ENCODE data around the gene VIPAS39. TPM values are rescaled to one million over a fixed set of nuclear protein-coding genes. Genes with fewer than 3 reads are reported as not detected.

Gene VIPAS39
- total RNA-seq, 1 donor from 2014 or later = 29.7 TPM

DNA sequence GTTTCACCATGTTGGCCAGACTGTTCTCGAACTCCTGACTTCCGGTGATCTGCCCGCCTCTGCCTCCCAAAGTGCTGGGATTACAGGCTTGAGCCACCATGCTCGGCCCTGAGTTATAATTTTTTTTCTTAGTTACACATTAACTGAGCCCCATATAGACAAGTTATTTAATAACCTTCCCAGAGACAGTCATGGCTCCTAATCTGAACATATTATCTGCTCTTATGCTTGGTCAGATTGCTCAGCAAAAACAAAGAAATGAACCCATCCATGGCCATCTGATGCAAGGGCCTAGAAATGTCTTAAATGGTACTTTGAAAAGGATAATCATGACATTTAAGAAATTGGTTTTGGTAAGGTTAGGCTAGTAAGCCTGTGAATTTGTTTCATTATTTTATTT, 67.2 kb downstream of the VIPAS39 start:
- no peak overlapping the region for H3K4me3 Mint-ChIP-seq

DNA sequence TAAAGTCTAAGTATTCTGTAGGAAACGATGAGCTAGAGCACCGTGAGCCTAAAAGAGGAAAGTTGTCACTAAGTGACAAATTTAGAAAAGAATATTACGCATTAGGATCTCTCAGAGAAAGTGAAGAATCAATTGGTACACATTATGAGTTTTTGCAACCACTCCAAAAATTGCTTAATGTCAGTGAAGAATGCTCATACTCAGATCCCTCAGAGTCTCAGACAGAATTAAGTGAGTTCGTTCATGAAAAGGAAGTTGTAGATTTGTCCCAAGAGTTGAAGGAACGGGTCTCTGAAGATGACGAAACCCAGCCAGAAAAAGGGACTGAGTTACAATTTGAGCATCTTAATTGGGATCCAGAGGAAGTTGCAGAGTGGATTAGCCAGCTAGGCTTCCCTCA, 78.7 kb downstream of the VIPAS39 start:
- Mint-ChIP-seq H3K9me3 (no peaks in the 10 kb centered on the region), H3K36me3 (peaks cover 17% of the 10 kb centered on the region), H3K4me3 (no peak overlapping the region), H3K27ac (no peak overlapping the region), H3K4me1 (peaks cover 21% of the 10 kb centered on the region), H3K27me3 (ENCODE audit: insufficient read depth, low read depth) (no peaks in the 10 kb centered on the region)
- Histone ChIP-seq H3K4me3 (no peak overlapping the region), H3K9ac (no peak overlapping the region), H2AFZ (replicated peaks) (no peak overlapping the region), H3K27ac (no peak overlapping the region), H3F3A (ENCODE audit: low read depth) (peaks cover 5% of the 10 kb centered on the region), H3K36me3 (no peaks in the 10 kb centered on the region), H3K9me3 (ENCODE audit: low read depth) (no peaks in the 10 kb centered on the region), H4K20me1 (ENCODE audit: low read depth) (no peaks in the 10 kb centered on the region), H3K4me1 (peaks cover 16% of the 10 kb centered on the region), H3K79me2 (ENCODE audit: low read depth) (peaks cover 18% of the 10 kb centered on the region), H3K4me2 (no peak overlapping the region), H3K27me3 (no peaks in the 10 kb centered on the region)
- DNase-seq (ENCODE audit: low spot score) = no peak
- no peak for TF ChIP-seq EZH2phosphoT487 (IDR thresholded peaks at IDR 0.05)

More for the DNA sequence above, 67.2 kb downstream of the VIPAS39 start:
- TF ChIP-seq EZH2phosphoT487 (IDR thresholded peaks at IDR 0.05) (no peak), EZH2 (IDR thresholded peaks at IDR 0.05) (no peak)
- TF ChIP-seq, protein P1, sequence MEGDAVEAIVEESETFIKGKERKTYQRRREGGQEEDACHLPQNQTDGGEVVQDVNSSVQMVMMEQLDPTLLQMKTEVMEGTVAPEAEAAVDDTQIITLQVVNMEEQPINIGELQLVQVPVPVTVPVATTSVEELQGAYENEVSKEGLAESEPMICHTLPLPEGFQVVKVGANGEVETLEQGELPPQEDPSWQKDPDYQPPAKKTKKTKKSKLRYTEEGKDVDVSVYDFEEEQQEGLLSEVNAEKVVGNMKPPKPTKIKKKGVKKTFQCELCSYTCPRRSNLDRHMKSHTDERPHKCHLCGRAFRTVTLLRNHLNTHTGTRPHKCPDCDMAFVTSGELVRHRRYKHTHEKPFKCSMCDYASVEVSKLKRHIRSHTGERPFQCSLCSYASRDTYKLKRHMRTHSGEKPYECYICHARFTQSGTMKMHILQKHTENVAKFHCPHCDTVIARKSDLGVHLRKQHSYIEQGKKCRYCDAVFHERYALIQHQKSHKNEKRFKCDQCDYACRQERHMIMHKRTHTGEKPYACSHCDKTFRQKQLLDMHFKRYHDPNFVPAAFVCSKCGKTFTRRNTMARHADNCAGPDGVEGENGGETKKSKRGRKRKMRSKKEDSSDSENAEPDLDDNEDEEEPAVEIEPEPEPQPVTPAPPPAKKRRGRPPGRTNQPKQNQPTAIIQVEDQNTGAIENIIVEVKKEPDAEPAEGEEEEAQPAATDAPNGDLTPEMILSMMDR (IDR thresholded peaks at IDR 0.05) = no peak
- no peak overlapping the region for H3K4me2 ChIP-seq
- H3K4me1 Mint-ChIP-seq = no peaks in the 10 kb centered on the region
- no peak for DNase-seq (ENCODE audit: low spot score)
- no peaks in the 10 kb centered on the region for H3K4me1 ChIP-seq
- H2AFZ ChIP-seq (replicated peaks) = no peak overlapping the region
- H3K27me3 ChIP-seq = no peaks in the 10 kb centered on the region
- H3K27ac Mint-ChIP-seq = no peak overlapping the region
- H3K4me3 ChIP-seq = no peak overlapping the region
- no peaks in the 10 kb centered on the region for H3K27me3 Mint-ChIP-seq (ENCODE audit: insufficient read depth, low read depth)
- no peaks in the 10 kb centered on the region for H3K9me3 ChIP-seq (ENCODE audit: low read depth)
- H3K9ac ChIP-seq = no peak overlapping the region
- H3K27ac ChIP-seq = no peak overlapping the region
- no peaks in the 10 kb centered on the region for H3K9me3 Mint-ChIP-seq
- H3K79me2 ChIP-seq (ENCODE audit: low read depth) = no peaks in the 10 kb centered on the region
- no peaks in the 10 kb centered on the region for H3F3A ChIP-seq (ENCODE audit: low read depth)
- H3K36me3 Mint-ChIP-seq = peaks cover 4% of the 10 kb centered on the region
- no peaks in the 10 kb centered on the region for H3K36me3 ChIP-seq
- H4K20me1 ChIP-seq (ENCODE audit: low read depth) = no peaks in the 10 kb centered on the region

DNA sequence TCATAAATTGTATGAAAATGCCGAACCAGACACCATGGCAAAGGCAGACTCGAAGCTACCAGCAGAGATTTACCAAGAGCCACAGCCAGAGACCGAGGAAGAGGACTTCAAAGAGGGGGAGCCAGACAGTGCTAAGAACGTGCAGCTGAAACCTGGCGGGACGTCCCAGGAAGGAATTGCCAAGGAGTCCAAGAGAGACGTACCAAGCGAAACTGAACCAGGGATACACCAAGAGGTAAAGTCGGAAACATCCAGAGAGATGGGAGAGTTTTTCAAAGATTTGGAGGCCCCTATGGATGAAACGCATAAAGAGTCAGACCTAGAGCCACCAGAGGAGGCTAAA, 79.9 kb downstream of the VIPAS39 start:
- Mint-ChIP-seq H3K27me3 (ENCODE audit: insufficient read depth, low read depth) (no peaks in the 10 kb centered on the region), H3K27ac (no peak overlapping the region), H3K36me3 (peaks cover 17% of the 10 kb centered on the region), H3K4me1 (peaks cover 24% of the 10 kb centered on the region), H3K4me3 (no peak overlapping the region), H3K9me3 (no peaks in the 10 kb centered on the region)
- no peak for DNase-seq (ENCODE audit: low spot score)
- Histone ChIP-seq H3K36me3 (no peaks in the 10 kb centered on the region), H3K9me3 (ENCODE audit: low read depth) (no peaks in the 10 kb centered on the region), H2AFZ (replicated peaks) (peak overlapping the region; percentile 93), H3K9ac (peak overlapping the region; percentile 84), H4K20me1 (ENCODE audit: low read depth) (no peaks in the 10 kb centered on the region), H3K4me1 (peaks cover 24% of the 10 kb centered on the region), H3K4me3 (peak overlapping the region; percentile 80), H3K27ac (no peak overlapping the region), H3K27me3 (no peaks in the 10 kb centered on the region), H3K4me2 (peak overlapping the region; percentile 85), H3F3A (ENCODE audit: low read depth) (peaks cover 7% of the 10 kb centered on the region), H3K79me2 (ENCODE audit: low read depth) (peaks cover 25% of the 10 kb centered on the region)
- TF ChIP-seq, protein P1 (IDR thresholded peaks at IDR 0.05) = no peak
- TF ChIP-seq EZH2 (IDR thresholded peaks at IDR 0.05) = no peak
- no peak for TF ChIP-seq EZH2phosphoT487 (IDR thresholded peaks at IDR 0.05)

DNA sequence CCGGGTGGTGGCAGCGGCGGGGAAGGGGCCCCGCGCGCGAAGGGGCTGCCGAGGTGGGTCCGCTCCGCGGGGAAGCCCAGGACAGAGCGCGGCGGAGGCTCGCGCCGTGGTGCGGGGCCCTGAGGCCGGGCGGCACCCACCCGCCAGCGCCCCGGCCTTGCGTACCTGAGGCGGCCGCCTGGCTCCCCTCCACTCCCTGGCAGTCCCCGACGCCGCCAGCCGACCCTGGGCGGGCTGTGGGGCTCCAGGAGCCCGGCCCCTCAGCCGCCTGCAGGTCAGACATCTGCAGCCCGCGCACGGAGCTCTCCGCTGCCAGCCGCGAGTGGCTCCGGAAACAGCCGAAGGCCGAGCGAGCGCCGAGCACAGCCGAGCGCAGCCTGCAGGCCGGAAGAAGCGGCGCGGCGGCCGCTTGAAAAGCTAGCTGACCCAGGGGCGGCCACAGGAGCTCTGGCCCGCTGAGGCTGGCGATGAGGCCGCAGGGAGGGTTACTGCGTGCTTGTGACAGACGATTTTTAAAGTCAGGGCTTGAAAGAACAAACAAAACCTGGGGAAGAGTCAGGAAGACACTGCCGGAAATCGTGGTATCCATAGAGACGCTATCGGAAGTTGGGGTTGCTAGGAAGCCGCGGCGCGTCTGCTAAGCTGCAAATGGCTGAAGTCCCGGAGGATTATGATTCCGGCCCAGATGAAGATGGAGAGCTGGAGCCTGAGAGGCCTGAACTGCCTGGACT, 80.5 kb downstream of the VIPAS39 start, which contains the start of the genes SAMD15 and TMED8:
Gene SAMD15, plus strand, starts transcription at position 609 of the 731 bp plus-strand sequence. Its CDS starts 40 bp downstream, at position 649.
Gene TMED8, minus strand, starts transcription at position 324 of the 731 bp plus-strand sequence. Its CDS starts 41 bp downstream, at position 283.
- H3K27ac Mint-ChIP-seq = peak within 1 kb of the TSS; percentile 93
- peak within 1 kb of the TSS; percentile 80 for H3K4me3 ChIP-seq
- no peaks in the 10 kb centered on the region for H3K9me3 Mint-ChIP-seq
- H3K27me3 Mint-ChIP-seq (ENCODE audit: insufficient read depth, low read depth) = no peaks in the 10 kb centered on the region
- peak within 1 kb of the TSS; percentile 48 for H3K27ac ChIP-seq
- peaks cover 13% of the 10 kb centered on the region for H3F3A ChIP-seq (ENCODE audit: low read depth)
- peak within 1 kb of the TSS; percentile 85 for H3K4me2 ChIP-seq
- peak within 1 kb of the TSS; percentile 84 for H3K9ac ChIP-seq
- peak; percentile 93 for DNase-seq (ENCODE audit: low spot score)
- H3K4me3 Mint-ChIP-seq = peak within 1 kb of the TSS; percentile 93
- peak within 1 kb of the TSS; percentile 93 for H2AFZ ChIP-seq (replicated peaks)
- H3K4me1 Mint-ChIP-seq = peaks cover 25% of the 10 kb centered on the region
- H3K36me3 Mint-ChIP-seq = peaks cover 17% of the 10 kb centered on the region
- TF ChIP-seq EZH2phosphoT487 (IDR thresholded peaks at IDR 0.05) = no peak
- TF ChIP-seq, protein P1 (IDR thresholded peaks at IDR 0.05) = peak; percentile 43
- TF ChIP-seq EZH2 (IDR thresholded peaks at IDR 0.05) = peak; percentile 25
- H3K9me3 ChIP-seq (ENCODE audit: low read depth) = no peaks in the 10 kb centered on the region
- H3K4me1 ChIP-seq = peaks cover 28% of the 10 kb centered on the region
- no peaks in the 10 kb centered on the region for H3K36me3 ChIP-seq
- H4K20me1 ChIP-seq (ENCODE audit: low read depth) = no peaks in the 10 kb centered on the region
- peaks cover 25% of the 10 kb centered on the region for H3K79me2 ChIP-seq (ENCODE audit: low read depth)
- H3K27me3 ChIP-seq = no peaks in the 10 kb centered on the region

Data from neural progenitor cell (in vitro differentiated cells).